ENCODE measurements around the gene ERLIN1.

ERLIN1 gene

DNA sequence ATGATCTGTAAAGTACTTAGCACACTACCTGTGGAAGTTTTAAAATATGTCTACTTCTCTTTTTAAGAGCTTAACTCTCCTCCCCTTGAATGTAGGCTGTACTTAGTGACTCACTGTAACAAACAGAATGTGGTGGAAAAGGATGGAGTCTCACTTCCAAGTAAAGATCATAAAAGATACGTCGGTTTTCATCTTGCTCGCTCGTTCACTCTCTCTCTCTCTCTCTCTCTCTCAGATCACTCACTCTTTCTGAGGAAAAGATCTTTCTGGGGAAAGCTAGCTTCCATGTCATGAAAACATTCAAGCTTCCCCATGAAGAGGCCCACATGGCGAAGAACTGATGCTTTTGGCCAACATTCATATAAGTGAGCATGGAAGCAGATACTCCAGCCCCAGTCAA is 38.0 kb upstream of the ERLIN1 start:
- TF ChIP-seq EZH2phosphoT487 (IDR thresholded peaks at IDR 0.05; ENCODE audit: low read length) (no peak), EZH2 (optimal IDR thresholded peaks at IDR 0.05; ENCODE audit: low read depth, low read length) (no peak)
- TF ChIP-seq, protein P1, sequence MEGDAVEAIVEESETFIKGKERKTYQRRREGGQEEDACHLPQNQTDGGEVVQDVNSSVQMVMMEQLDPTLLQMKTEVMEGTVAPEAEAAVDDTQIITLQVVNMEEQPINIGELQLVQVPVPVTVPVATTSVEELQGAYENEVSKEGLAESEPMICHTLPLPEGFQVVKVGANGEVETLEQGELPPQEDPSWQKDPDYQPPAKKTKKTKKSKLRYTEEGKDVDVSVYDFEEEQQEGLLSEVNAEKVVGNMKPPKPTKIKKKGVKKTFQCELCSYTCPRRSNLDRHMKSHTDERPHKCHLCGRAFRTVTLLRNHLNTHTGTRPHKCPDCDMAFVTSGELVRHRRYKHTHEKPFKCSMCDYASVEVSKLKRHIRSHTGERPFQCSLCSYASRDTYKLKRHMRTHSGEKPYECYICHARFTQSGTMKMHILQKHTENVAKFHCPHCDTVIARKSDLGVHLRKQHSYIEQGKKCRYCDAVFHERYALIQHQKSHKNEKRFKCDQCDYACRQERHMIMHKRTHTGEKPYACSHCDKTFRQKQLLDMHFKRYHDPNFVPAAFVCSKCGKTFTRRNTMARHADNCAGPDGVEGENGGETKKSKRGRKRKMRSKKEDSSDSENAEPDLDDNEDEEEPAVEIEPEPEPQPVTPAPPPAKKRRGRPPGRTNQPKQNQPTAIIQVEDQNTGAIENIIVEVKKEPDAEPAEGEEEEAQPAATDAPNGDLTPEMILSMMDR (IDR thresholded peaks at IDR 0.05; ENCODE audit: low read length), result no peak
- Histone ChIP-seq H4K20me1 (ENCODE audit: insufficient read depth, low read length) (no peaks in the 10 kb centered on the region), H3K27ac (ENCODE audit: low read length) (no peak overlapping the region), H3K27me3 (replicated peaks; ENCODE audit: insufficient read depth, low read length) (no peaks in the 10 kb centered on the region), H3K4me3 (ENCODE audit: low read length) (no peak overlapping the region), H2AFZ (ENCODE audit: low read length) (no peak overlapping the region), H3K9ac (ENCODE audit: low read length) (no peak overlapping the region), H3K79me2 (ENCODE audit: low read length) (peaks cover 29% of the 10 kb centered on the region), H3K4me2 (ENCODE audit: low read depth, low read length) (no peak overlapping the region), H3K9me3 (replicated peaks; ENCODE audit: insufficient read depth, low read length) (no peaks in the 10 kb centered on the region), H3K9me2 (replicated peaks; ENCODE audit: insufficient read depth, low read length) (no peaks in the 10 kb centered on the region), H3F3A (ENCODE audit: insufficient read depth, low read length) (no peaks in the 10 kb centered on the region), H3K4me1 (ENCODE audit: low read length) (no peaks in the 10 kb centered on the region), H3K36me3 (replicated peaks; ENCODE audit: insufficient read depth, low read length) (no peaks in the 10 kb centered on the region; the same call in 1 of the 2 replicates)
- no peak for DNase-seq

DNA sequence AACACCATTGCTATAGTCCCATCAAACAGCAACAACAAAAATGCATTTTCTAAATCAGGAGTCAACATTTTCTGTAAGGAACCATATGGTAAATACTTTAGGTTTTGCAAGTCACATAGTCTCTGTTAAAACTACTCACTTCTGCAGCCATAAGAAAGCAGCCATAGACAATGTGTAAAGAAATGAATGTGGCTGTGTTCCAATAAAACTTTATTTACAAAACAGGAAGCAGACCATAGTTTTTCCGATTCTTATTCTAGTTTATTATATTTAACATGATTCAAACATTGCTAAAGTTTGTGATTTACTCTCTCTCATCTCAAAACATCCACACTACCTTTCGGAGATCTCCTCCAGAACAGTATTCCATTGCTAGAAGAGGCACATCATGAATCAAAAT is 36.7 kb upstream of the ERLIN1 start:
- H3K9me2 ChIP-seq (replicated peaks; ENCODE audit: insufficient read depth, low read length), result no peaks in the 10 kb centered on the region
- no peaks in the 10 kb centered on the region for H3K4me1 ChIP-seq (ENCODE audit: low read length)
- H3K9me3 ChIP-seq (replicated peaks; ENCODE audit: insufficient read depth, low read length), result no peaks in the 10 kb centered on the region
- no peak overlapping the region for H3K4me2 ChIP-seq (ENCODE audit: low read depth, low read length)
- no peaks in the 10 kb centered on the region for H3F3A ChIP-seq (ENCODE audit: insufficient read depth, low read length)
- H3K9ac ChIP-seq (ENCODE audit: low read length), result no peak overlapping the region
- no peak overlapping the region for H3K4me3 ChIP-seq (ENCODE audit: low read length)
- DNase-seq, result no peak
- H3K27ac ChIP-seq (ENCODE audit: low read length), result no peak overlapping the region
- peaks cover 16% of the 10 kb centered on the region for H3K79me2 ChIP-seq (ENCODE audit: low read length)
- H4K20me1 ChIP-seq (ENCODE audit: insufficient read depth, low read length), result no peaks in the 10 kb centered on the region
- no peaks in the 10 kb centered on the region for H3K27me3 ChIP-seq (replicated peaks; ENCODE audit: insufficient read depth, low read length)
- no peaks in the 10 kb centered on the region; the same call in 1 of the 2 replicates for H3K36me3 ChIP-seq (replicated peaks; ENCODE audit: insufficient read depth, low read length)
- no peak overlapping the region for H2AFZ ChIP-seq (ENCODE audit: low read length)
- no peak for TF ChIP-seq EZH2 (optimal IDR thresholded peaks at IDR 0.05; ENCODE audit: low read depth, low read length)
- TF ChIP-seq, protein P1 (IDR thresholded peaks at IDR 0.05; ENCODE audit: low read length), result no peak
- no peak for TF ChIP-seq EZH2phosphoT487 (IDR thresholded peaks at IDR 0.05; ENCODE audit: low read length)

DNA sequence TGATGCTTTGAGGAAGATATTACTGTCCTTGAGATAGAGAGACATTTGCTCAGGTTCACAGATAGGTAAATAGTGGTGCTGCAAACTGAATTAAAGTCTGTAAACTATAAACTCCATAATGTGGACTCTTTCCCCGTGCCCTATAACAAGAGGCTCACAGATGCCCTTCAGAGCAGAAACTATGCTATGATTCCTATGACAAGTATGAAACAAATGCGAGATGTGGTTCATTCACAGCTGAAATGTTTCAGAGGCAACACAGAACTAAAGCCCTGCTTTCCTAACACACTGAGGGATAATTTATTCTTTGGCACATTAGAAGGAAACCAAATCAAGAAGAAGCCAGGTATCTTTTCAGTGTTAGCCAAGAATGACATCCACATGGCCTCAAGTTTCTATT is 30.2 kb upstream of the ERLIN1 start:
- H3K27ac ChIP-seq (ENCODE audit: low read length), result no peak overlapping the region
- H3K79me2 ChIP-seq (ENCODE audit: low read length), result no peaks in the 10 kb centered on the region
- no peaks in the 10 kb centered on the region for H3K4me1 ChIP-seq (ENCODE audit: low read length)
- H2AFZ ChIP-seq (ENCODE audit: low read length), result no peak overlapping the region
- H3F3A ChIP-seq (ENCODE audit: insufficient read depth, low read length), result no peaks in the 10 kb centered on the region
- no peaks in the 10 kb centered on the region for H3K9me3 ChIP-seq (replicated peaks; ENCODE audit: insufficient read depth, low read length)
- DNase-seq, result no peak
- H3K9me2 ChIP-seq (replicated peaks; ENCODE audit: insufficient read depth, low read length), result no peaks in the 10 kb centered on the region
- TF ChIP-seq, protein P1 (IDR thresholded peaks at IDR 0.05; ENCODE audit: low read length), result no peak
- no peak for TF ChIP-seq EZH2 (optimal IDR thresholded peaks at IDR 0.05; ENCODE audit: low read depth, low read length)
- H3K4me3 ChIP-seq (ENCODE audit: low read length), result no peak overlapping the region
- H3K36me3 ChIP-seq (replicated peaks; ENCODE audit: insufficient read depth, low read length), result peaks cover 3% of the 10 kb centered on the region; the same call in 1 of the 2 replicates
- H4K20me1 ChIP-seq (ENCODE audit: insufficient read depth, low read length), result no peaks in the 10 kb centered on the region
- H3K27me3 ChIP-seq (replicated peaks; ENCODE audit: insufficient read depth, low read length), result no peaks in the 10 kb centered on the region
- H3K4me2 ChIP-seq (ENCODE audit: low read depth, low read length), result no peak overlapping the region
- H3K9ac ChIP-seq (ENCODE audit: low read length), result no peak overlapping the region

All from MM.1S (cell line).